Umbilical cord (tissue), 2 donors: ENCODE results near the gene TRIM27. TPM values are rescaled to one million over a fixed set of nuclear protein-coding genes. Genes with fewer than 3 reads are reported as not detected.
"Not testable (repeated sequence)": the region's sequence is repeated elsewhere in the genome, so short reads cannot be mapped to it uniquely, and the experiment has no call there.

Experiments used
- DNase-seq: peaks from one replicate; pipeline ENCODE4 v3.0.0-alpha.2; 2015; ENCODE audit warnings: low spot score
- total RNA-seq: library from RNA; depleted of rRNA; stranded (reverse); fragments of >200 nt; gene quantifications from one replicate; pipeline ENCODE4 v1.2.3, GENCODE V29; 2014; ENCODE audit warnings: low replicate concordance; ENCODE audit not compliant: insufficient read depth

Gene TRIM27
- total RNA-seq, 1 donor from 2014 or later = 44.1 TPM

GRCh38 chr6:28896505-28897368 is 27.0 kb downstream of the TRIM27 start:
- DNase-seq = peak; percentile 80

- peak; percentile 99 for DNase-seq
These were observed 28.5 kb downstream of the TRIM27 start for GRCh38 chr6:28895131-28895812.

DNA sequence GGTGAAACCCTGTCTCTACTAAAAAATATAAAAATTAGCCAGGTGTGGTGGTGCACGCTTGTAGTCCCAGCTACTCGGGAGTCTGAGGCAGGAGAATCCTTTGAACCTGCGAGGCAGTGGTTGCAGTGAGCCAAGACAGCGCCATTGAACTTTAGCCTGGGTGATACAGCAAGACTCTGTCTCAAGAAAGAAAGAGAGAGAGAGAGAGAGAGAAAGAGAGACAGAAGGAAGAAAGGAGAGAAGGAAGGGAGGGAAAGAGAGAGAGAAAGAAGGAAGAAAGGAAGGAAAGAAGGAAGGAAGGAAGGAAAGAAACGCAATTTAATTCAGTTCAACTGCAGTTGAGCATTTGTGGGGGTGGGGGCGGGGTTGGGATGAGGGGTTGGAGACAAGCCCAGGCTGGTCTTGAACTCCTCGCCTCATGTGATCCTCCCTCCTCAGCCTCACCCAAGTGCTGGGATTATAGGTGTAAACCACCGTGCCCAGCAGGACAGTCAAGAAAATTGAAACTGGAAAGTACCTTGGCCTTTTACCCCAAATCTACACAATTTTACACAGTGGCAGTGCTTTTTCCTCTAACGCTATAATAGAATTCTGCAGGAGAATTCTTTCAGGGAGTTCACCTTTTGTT is 30.5 kb downstream of the TRIM27 start:
- no peak for DNase-seq

- no peak for DNase-seq
These were observed 31.3 kb downstream of the TRIM27 start for GRCh38 chr6:28892525-28892924.

DNA sequence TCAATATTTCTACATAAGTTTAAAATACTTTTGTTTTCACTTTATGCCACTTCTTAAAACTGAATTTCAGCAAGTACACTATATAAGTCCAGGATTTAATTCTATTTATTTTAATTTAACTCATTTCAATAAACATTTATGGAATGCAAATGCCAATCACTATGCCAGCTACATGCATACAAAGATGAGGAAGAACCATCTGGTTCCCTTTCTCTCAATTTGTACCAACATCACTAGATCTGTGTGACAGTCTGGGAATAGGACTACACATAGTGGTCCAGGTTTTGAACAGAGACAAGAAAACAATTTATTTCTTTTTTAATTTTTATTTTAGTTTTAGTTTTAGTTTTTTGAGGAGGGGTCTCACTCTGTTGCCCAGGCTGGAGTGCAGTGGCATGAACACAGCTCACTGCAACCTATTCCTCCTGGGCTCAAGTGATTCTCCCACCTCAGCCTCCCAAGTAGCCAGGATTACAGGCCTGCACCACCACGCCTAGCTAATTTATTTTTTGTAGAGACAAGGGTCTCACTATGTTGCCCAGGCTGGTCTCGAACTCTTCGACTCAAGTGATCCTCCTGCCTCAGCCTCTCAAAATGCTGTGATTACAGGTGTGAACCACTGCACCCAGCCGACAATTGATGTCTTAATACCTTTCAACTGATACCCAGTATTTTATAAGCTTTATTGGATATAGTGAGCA is 35.8 kb downstream of the TRIM27 start:
- DNase-seq = no peak

DNA sequence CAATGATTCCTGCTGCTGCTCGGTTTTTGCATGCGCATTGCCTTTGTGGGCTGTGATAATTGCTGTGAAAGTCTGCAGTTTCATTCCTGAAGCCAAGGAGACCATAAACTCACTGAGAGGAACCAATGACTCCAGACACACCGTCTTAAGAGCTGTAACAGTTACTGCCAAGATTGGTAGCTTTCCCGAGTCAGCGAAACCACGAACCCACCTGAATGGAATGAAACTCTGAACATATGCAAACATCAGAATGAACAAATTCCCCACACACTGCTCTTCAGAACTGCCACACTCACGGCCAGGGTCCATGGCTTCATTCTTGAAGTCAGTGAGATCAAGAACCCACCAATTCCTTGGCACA is 37.7 kb downstream of the TRIM27 start:
- no peak for DNase-seq

GRCh38 chr6:28884423-28885131 is 39.2 kb downstream of the TRIM27 start:
- DNase-seq = no peak

GRCh38 chr6:28880894-28881780 is 42.6 kb downstream of the TRIM27 start:
- DNase-seq = peak; percentile 88

GRCh38 chr6:28880519-28880893 is 43.3 kb downstream of the TRIM27 start:
- DNase-seq = no peak

- no peak for DNase-seq
These were observed 47.1 kb downstream of the TRIM27 start for GRCh38 chr6:28876710-28877109.

DNA sequence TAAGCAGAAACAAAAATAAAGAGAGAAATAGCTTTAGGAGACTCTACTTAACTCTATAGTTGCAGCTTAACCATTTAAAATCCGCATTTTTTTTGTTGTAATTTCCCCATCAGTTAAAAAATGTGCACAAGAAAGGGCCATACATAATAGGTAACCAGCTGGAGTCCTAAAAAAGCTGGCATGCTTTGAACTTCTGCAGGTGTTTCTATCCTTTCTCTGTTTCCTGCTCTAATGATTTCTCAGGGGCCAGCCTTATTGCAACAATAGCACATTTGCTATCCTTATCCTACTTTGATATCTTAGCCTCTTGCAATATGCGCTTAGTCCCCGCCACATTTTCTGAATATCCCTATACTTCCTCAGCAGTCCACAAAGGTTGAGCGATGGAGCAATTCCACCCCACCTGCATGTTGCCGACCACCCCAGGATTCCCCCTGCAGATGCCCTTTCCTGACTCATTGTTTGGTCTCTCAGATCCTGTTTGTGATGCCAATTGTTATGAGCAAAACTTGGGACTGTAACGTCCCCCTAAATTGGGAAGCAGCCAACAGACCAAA is 48.5 kb downstream of the TRIM27 start:
- DNase-seq = no peak

- DNase-seq = not testable (repeated sequence)
These were observed 51.5 kb downstream of the TRIM27 start for GRCh38 chr6:28872157-28872817.

- DNase-seq = no peak
These were observed 52.2 kb downstream of the TRIM27 start for GRCh38 chr6:28871335-28872156.

- no peak for DNase-seq
These were observed 54.9 kb downstream of the TRIM27 start for GRCh38 chr6:28868873-28869272.

GRCh38 chr6:28867086-28867409 is 56.7 kb downstream of the TRIM27 start:
- DNase-seq = no peak

GRCh38 chr6:28866205-28867085 is 57.3 kb downstream of the TRIM27 start:
- peak; percentile 75 for DNase-seq

DNA sequence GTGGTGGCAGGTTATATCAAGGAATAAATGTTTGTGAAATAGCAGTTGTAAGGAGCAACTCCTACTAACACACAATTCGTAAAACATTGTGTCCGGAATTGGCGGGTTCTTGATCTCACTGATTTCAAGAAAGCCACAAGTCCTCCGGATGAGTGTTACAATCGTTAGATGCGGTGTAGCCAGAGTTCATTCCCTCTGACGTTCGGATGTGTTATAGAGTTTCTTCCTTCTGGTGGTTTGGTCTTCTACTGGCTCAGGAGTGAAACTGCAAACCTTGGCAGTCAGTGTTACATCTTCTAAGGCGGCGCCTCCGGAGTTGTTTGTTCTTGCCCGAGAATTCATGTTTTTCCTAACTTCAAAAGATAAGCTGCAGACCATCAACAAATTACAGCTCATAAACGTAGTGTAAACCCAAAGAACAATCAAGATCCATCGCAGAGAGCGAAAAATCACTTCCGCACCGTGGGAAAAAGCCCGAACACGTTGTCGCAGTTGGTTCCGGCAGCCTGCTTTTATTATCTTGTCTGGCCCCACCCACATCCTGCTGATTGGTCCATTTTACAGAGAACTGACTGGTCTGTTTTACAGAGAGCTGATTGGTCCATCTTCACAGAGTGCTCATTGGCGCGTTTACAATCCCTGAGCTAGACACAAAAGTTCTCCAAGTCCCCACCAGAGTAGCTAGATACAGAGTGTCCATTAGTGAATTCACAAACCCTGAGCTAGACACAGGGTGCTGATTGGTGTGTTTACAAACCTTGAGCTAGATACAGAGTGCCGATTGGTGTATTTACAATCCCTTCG is 58.2 kb downstream of the TRIM27 start:
- DNase-seq = peak; percentile 8
